Neural progenitor cell (in vitro differentiated cells): ENCODE results near the gene ABL1. TPM values are rescaled to one million over a fixed set of nuclear protein-coding genes. Genes with fewer than 3 reads are reported as not detected.

Experiments used
- DNase-seq: peaks from one replicate; pipeline ENCODE4 v3.0.0-alpha.2; 2016; ENCODE audit warnings: low spot score
- H2AFZ ChIP-seq: fragments of 200-600 bp; sonication (generic); replicated peaks from 2 replicates; pipeline ENCODE4 v1.6.1; 2016; ENCODE audit warnings: antibody characterized with exemption
- H3F3A ChIP-seq: fragments of 200-600 bp; sonication (generic); 2 replicates; pipeline ENCODE4 v1.6.1; 2016; ENCODE audit warnings: antibody characterized with exemption, low read depth
- H3K27ac ChIP-seq: fragments of 200-600 bp; sonication (generic); 2 replicates; pipeline ENCODE4 v1.5.1; 2016; ENCODE audit warnings: mild to moderate bottlenecking
- H3K27me3 ChIP-seq: fragments of 200-600 bp; sonication (generic); 2 replicates; pipeline ENCODE4 v1.6.1; 2016; ENCODE audit warnings: mild to moderate bottlenecking, moderate library complexity
- H3K36me3 ChIP-seq: fragments of 200-600 bp; sonication (generic); 2 replicates; pipeline ENCODE4 v1.5.1; 2016
- H3K4me1 ChIP-seq: fragments of 200-600 bp; sonication (generic); 2 replicates; pipeline ENCODE4 v1.6.1; 2016; ENCODE audit warnings: mixed run types
- H3K4me2 ChIP-seq: fragments of 200-600 bp; sonication (generic); 2 replicates; pipeline ENCODE4 v1.6.1; 2016
- H3K4me3 ChIP-seq: fragments of 200-600 bp; sonication (generic); 2 replicates; pipeline ENCODE4 v1.5.1; 2016
- H3K79me2 ChIP-seq: fragments of 200-600 bp; sonication (generic); 2 replicates; pipeline ENCODE4 v1.6.1; 2016; ENCODE audit warnings: low read depth
- H3K9ac ChIP-seq: fragments of 200-600 bp; sonication (generic); 2 replicates; pipeline ENCODE4 v1.6.1; 2016
- H3K9me3 ChIP-seq: fragments of 200-600 bp; sonication (generic); 2 replicates; pipeline ENCODE4 v1.5.1; 2016; ENCODE audit warnings: low read depth
- H4K20me1 ChIP-seq: fragments of 200-600 bp; sonication (generic); 2 replicates; pipeline ENCODE4 v1.6.1; 2016; ENCODE audit warnings: low read depth
- H3K27ac Mint-ChIP-seq: 3 replicates; pipeline ENCODE4 v1.8.0; 2021; ENCODE audit warnings: mixed read lengths
- H3K27me3 Mint-ChIP-seq: 2 replicates; pipeline ENCODE4 v1.8.0; 2022; ENCODE audit warnings: low read depth, mild to moderate bottlenecking, inconsistent platforms, moderate library complexity, mixed read lengths; ENCODE audit not compliant: insufficient read depth
- H3K36me3 Mint-ChIP-seq: 3 replicates; pipeline ENCODE4 v1.8.0; 2021; ENCODE audit warnings: mixed read lengths
- H3K4me1 Mint-ChIP-seq: 3 replicates; pipeline ENCODE4 v1.8.0; 2021; ENCODE audit warnings: mixed read lengths
- H3K4me3 Mint-ChIP-seq: 3 replicates; pipeline ENCODE4 v1.8.0; 2021; ENCODE audit warnings: mild to moderate bottlenecking, moderate library complexity, mixed read lengths
- H3K9me3 Mint-ChIP-seq: 3 replicates; pipeline ENCODE4 v1.8.0; 2020; ENCODE audit warnings: mixed read lengths
- EZH2 ChIP-seq: fragments of 200-600 bp; sonication (generic); IDR thresholded peaks from 2 replicates; pipeline ENCODE4 v1.6.1; 2017; ENCODE audit warnings: antibody characterized with exemption, mild to moderate bottlenecking, moderate library complexity
- EZH2phosphoT487 ChIP-seq: fragments of 200-600 bp; sonication (generic); IDR thresholded peaks from 2 replicates; pipeline ENCODE4 v1.6.1; 2017; ENCODE audit warnings: antibody characterized with exemption
- total RNA-seq: library from RNA; depleted of rRNA; stranded (reverse); fragments of >200 nt; gene quantifications from 2 replicates; pipeline ENCODE4 v1.2.3, GENCODE V29; 2015; ENCODE audit warnings: low replicate concordance
- TF ChIP-seq, protein P1 (sequence below): fragments of 200-600 bp; sonication (generic); IDR thresholded peaks from 2 replicates; pipeline ENCODE4 v1.5.1; 2017; ENCODE audit warnings: antibody characterized with exemption, mild to moderate bottlenecking

Gene ABL1
- 38.4 and 74.0 TPM in 2 replicates for total RNA-seq

DNA sequence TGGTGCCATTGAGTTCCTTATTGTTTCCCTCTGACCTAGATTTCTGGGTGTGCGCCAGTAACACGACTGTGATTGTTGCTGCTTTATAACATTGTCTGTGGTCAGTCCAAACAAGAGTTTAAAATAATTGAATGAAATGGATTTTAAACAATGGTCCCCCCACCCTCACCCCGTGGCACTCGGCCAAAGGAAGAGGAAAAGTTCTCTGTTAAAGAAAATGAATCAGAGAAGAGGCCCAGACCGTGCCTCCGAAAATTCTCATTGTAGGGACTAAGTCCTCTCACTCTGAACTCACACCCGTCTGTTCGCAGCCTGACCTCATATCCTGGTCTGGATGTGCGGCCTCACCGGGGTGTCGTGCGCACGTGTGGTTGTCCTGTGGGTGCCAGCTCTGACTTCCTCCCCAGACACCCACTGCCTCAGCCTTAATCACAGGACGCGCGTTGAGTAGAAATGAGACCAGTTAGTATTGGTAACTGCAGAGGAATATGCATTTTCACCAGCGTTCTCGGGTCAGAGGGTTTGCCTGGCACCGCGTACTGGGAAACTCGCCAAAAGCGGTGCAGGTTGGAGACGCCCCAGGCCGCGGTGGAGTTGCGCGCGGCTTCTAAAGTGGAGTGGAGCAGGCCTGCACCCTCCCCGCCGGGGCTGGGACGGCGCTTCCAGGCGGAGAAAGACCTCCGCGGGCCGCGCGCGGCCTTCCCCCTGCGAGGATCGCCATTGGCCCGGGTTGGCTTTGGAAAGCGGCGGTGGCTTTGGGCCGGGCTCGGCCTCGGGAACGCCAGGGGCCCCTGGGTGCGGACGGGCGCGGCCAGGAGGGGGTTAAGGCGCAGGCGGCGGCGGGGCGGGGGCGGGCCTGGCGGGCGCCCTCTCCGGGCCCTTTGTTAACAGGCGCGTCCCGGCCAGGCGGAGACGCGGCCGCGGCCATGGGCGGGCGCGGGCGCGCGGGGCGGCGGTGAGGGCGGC, at the start of gene ABL1:
Gene ABL1 (plus strand): TSS at position 884 of the 966 bp plus-strand sequence. CDS start 193 bp downstream, outside the sequence.
- TF ChIP-seq EZH2phosphoT487 (no peak), EZH2 (peak; percentile 35)
- TF ChIP-seq, protein P1, sequence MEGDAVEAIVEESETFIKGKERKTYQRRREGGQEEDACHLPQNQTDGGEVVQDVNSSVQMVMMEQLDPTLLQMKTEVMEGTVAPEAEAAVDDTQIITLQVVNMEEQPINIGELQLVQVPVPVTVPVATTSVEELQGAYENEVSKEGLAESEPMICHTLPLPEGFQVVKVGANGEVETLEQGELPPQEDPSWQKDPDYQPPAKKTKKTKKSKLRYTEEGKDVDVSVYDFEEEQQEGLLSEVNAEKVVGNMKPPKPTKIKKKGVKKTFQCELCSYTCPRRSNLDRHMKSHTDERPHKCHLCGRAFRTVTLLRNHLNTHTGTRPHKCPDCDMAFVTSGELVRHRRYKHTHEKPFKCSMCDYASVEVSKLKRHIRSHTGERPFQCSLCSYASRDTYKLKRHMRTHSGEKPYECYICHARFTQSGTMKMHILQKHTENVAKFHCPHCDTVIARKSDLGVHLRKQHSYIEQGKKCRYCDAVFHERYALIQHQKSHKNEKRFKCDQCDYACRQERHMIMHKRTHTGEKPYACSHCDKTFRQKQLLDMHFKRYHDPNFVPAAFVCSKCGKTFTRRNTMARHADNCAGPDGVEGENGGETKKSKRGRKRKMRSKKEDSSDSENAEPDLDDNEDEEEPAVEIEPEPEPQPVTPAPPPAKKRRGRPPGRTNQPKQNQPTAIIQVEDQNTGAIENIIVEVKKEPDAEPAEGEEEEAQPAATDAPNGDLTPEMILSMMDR = peak; percentile 6
- H3K27ac ChIP-seq = peak within 1 kb of the TSS; percentile 87
- H3K27ac Mint-ChIP-seq = peak within 1 kb of the TSS; percentile 97
- H3K4me2 ChIP-seq = peak within 1 kb of the TSS; percentile 94
- no peaks in the 10 kb centered on the region for H3K27me3 Mint-ChIP-seq
- H3K36me3 Mint-ChIP-seq = peaks cover 2% of the 10 kb centered on the region
- H3F3A ChIP-seq = peaks cover 36% of the 10 kb centered on the region
- peak within 1 kb of the TSS; percentile 94 for H3K4me3 Mint-ChIP-seq
- H3K4me1 Mint-ChIP-seq = peaks cover 56% of the 10 kb centered on the region
- H2AFZ ChIP-seq = peak within 1 kb of the TSS; percentile 91
- peak within 1 kb of the TSS; percentile 71 for H3K9ac ChIP-seq
- H3K4me3 ChIP-seq = peak within 1 kb of the TSS; percentile 87
- DNase-seq = peak; percentile 82
- H3K27me3 ChIP-seq = no peaks in the 10 kb centered on the region
- H4K20me1 ChIP-seq = peaks cover 35% of the 10 kb centered on the region
- no peaks in the 10 kb centered on the region for H3K9me3 Mint-ChIP-seq
- peaks cover 47% of the 10 kb centered on the region for H3K4me1 ChIP-seq
- H3K79me2 ChIP-seq = peaks cover 92% of the 10 kb centered on the region
- no peaks in the 10 kb centered on the region for H3K36me3 ChIP-seq
- H3K9me3 ChIP-seq = no peaks in the 10 kb centered on the region

DNA sequence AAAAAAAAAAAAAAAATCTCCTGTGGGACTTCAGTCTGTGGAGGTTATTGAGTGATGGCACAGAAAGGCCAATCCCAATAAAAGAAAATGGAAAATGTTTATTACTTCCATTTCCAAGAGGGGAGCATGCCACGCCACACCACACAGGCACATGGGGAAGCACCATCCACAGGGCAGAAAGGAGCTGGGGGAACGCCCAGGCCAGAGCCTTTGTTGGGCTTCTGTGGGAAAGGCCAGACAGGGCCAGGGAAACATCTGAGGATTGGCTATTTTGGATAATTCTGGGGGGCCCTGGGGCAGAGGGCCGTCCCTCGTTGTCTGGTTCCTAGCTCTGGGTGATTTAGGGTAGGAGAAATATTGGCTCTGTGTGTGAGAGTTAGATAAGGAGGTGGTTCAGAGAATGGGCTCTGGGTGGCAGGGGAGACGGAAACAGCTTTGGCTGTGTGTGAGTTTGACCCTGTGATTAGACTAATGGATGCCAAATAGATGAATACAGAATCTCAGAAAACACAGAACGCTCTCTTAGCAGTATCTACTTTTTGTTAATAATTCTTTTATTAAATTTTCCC, 49.0 kb upstream of the ABL1 start:
- Mint-ChIP-seq H3K27ac (no peak overlapping the region), H3K4me3 (no peak overlapping the region), H3K27me3 (no peaks in the 10 kb centered on the region), H3K4me1 (no peaks in the 10 kb centered on the region), H3K36me3 (peaks cover 9% of the 10 kb centered on the region), H3K9me3 (peaks cover 18% of the 10 kb centered on the region)
- H4K20me1 ChIP-seq = no peaks in the 10 kb centered on the region
- no peak overlapping the region for H3K4me3 ChIP-seq
- peaks cover 5% of the 10 kb centered on the region for H3K9me3 ChIP-seq
- TF ChIP-seq EZH2 = no peak
- TF ChIP-seq EZH2phosphoT487 = no peak
- TF ChIP-seq, protein P1 = no peak
- H3K27ac ChIP-seq = no peak overlapping the region
- no peak overlapping the region for H2AFZ ChIP-seq
- H3K27me3 ChIP-seq = no peaks in the 10 kb centered on the region
- H3K79me2 ChIP-seq = peaks cover 51% of the 10 kb centered on the region
- peaks cover 4% of the 10 kb centered on the region for H3K4me1 ChIP-seq
- no peak for DNase-seq
- H3K36me3 ChIP-seq = no peaks in the 10 kb centered on the region
- no peak overlapping the region for H3K9ac ChIP-seq
- H3F3A ChIP-seq = peaks cover 2% of the 10 kb centered on the region
- H3K4me2 ChIP-seq = no peak overlapping the region

GRCh38 chr9:130786526-130786925, 48.5 kb upstream of the ABL1 start:
- Histone ChIP-seq H3K4me2 (no peak overlapping the region), H3F3A (peaks cover 3% of the 10 kb centered on the region), H3K27me3 (no peaks in the 10 kb centered on the region), H4K20me1 (no peaks in the 10 kb centered on the region), H3K36me3 (no peaks in the 10 kb centered on the region), H3K9me3 (peaks cover 5% of the 10 kb centered on the region), H3K9ac (no peak overlapping the region), H3K4me3 (no peak overlapping the region), H3K4me1 (peaks cover 9% of the 10 kb centered on the region), H3K27ac (no peak overlapping the region), H3K79me2 (peaks cover 55% of the 10 kb centered on the region), H2AFZ (no peak overlapping the region)
- H3K27ac Mint-ChIP-seq = no peak overlapping the region
- DNase-seq = no peak
- no peak overlapping the region for H3K4me3 Mint-ChIP-seq
- H3K4me1 Mint-ChIP-seq = no peaks in the 10 kb centered on the region
- peaks cover 6% of the 10 kb centered on the region for H3K36me3 Mint-ChIP-seq
- H3K27me3 Mint-ChIP-seq = no peaks in the 10 kb centered on the region
- TF ChIP-seq EZH2 (no peak), EZH2phosphoT487 (no peak)
- TF ChIP-seq, protein P1 = no peak
- H3K9me3 Mint-ChIP-seq = peaks cover 18% of the 10 kb centered on the region
